Measurements from ENCODE around the gene STPG2.

- no peak for TF ChIP-seq MAX (IDR thresholded peaks at IDR 0.05; ENCODE audit: low read depth, low read length)
- TF ChIP-seq CTCF (IDR thresholded peaks at IDR 0.05; ENCODE audit: low read depth, low read length) = no peak
Observed at GRCh38 chr4:98026362-98026761, 116.9 kb downstream of the STPG2 start.

Measured in NB4 (cell line).